Left forelimb (tissue), 1 donor: ENCODE measurements around the gene NPY2R.

ENCODE experiments used
- DNase-seq: peaks from one replicate; pipeline ENCODE4 v3.0.0-alpha.2; 2018; ENCODE audit warnings: low spot score

Gene NPY2R, protein sequence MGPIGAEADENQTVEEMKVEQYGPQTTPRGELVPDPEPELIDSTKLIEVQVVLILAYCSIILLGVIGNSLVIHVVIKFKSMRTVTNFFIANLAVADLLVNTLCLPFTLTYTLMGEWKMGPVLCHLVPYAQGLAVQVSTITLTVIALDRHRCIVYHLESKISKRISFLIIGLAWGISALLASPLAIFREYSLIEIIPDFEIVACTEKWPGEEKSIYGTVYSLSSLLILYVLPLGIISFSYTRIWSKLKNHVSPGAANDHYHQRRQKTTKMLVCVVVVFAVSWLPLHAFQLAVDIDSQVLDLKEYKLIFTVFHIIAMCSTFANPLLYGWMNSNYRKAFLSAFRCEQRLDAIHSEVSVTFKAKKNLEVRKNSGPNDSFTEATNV

GRCh38 chr4:155208258-155209054 lies at the start of gene NPY2R:
NPY2R (plus strand) TSS chr4:155208636; CDS start chr4:155213940, 5,304 bp downstream.
- no peak for DNase-seq

DNA sequence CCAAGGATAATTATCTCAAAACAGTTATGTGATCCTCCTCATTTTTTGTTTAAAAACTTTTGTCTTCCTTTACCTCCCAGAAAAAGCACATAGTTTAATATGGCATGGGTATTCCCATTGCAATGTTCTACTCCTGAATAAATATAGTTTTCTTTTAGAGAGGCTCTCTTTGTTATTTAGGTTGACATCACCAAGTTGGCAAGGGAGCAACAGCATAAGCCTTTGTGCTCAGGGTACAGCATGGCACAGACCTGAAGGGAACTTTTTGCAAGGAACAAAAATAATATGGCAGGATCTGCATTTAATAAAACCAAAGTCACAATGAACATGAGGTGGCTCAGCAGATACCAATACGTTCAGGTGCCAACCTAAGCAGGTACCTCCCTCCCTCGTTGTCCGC lies 47.1 kb upstream of the NPY2R start:
- no peak for DNase-seq

GRCh38 chr4:155164718-155165117 lies 43.7 kb upstream of the NPY2R start:
- no peak for DNase-seq

- DNase-seq: no peak
These were observed 37.9 kb upstream of the NPY2R start for GRCh38 chr4:155170569-155170968.

- no peak for DNase-seq
These were observed 35.1 kb upstream of the NPY2R start for GRCh38 chr4:155173371-155173770.

- no peak for DNase-seq
These were observed 33.8 kb upstream of the NPY2R start for GRCh38 chr4:155174668-155175067.

- DNase-seq: no peak
These were observed 29.2 kb upstream of the NPY2R start for GRCh38 chr4:155179216-155179615.

DNA sequence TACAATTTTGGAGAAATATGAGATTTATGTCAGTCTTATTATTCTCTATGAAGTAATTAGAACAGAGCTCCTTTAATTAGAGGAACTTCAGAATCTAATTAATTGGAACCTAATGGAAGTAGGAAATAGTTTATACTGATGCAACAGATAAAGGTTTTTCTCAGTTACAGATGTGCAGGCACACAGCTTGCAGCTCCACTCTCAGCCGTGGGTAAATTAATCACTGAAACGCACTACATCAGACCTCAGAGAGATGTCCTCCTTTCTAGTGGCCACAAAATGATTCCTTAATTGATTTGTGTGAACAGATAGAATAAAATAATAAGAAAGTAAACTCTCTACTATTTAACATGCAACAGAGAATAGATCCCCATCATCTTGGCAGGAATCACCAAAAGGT lies 21.5 kb upstream of the NPY2R start:
- no peak for DNase-seq

DNA sequence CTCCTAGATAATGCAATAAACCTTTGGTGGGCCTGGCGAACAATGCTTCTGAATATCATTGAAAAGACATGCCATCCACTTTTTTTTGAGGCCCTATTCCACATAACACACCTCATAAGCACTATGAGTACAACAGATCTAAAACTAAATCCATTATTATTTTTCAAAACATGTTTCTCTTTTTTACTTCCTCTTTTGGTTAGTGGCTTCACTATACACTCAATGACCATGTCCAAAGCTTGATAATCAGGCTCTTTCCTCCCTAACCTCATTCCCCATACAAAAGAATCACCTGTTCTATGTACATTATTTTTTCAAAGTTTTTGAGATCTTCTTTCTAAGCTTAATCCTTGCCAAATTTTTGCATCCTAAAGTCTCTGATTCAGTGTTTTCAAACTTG lies 20.4 kb upstream of the NPY2R start:
- no peak for DNase-seq

DNA sequence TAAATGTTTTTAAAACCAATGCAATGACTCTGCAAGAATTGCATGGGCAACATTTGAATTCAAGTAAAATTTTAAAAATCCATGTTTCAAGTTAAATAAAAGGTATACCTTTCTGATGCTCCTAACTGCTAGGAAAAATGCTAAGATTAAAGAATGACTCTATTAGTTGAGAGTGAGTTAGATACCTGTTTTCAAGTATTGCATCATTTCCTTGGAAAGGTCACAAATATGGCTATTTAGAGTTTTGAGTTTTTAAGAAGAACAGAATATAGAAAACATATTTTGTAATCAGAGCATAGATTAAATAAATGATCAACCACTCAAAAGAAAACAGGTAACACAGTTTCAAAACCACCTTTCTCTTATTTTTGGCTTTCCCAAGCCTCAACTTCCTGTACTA lies 18.3 kb upstream of the NPY2R start:
- no peak for DNase-seq

GRCh38 chr4:155197757-155198156 lies 10.7 kb upstream of the NPY2R start:
- no peak for DNase-seq

DNA sequence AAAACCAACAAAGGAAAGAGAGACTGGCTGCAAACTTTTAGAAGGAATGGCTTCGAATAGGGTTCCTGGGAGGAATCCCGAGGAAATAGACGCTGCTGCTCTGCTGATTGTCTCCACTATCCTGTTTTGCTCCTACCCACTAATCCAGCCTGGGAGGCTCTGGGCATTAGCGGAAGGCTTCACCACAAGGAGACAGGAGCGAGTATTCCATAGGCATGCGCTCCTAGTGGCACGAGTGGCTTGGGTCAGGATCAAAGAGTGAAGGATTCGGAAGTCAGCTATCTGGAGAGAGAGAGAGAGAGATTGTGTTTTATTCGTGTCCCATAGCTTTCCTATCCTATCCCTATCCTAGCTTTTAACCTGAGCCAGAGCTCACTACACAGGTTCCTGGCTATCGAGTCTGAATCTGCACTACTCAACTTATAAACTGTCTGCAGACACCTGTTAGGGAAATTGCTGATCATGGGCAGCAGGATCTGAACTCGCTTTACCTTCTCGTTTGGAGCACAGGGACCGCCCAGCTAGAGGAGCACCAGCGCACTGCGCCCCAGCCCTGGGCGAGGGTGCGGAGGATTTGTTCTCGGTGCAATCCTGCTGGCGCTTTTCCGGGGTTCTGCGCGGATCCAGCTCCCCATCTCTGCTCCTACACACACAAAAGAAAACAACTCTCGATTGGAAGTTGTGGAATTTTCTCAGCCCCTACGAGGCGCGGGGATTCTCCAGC lies 740 bp upstream of the NPY2R start:
- DNase-seq: no peak

DNA sequence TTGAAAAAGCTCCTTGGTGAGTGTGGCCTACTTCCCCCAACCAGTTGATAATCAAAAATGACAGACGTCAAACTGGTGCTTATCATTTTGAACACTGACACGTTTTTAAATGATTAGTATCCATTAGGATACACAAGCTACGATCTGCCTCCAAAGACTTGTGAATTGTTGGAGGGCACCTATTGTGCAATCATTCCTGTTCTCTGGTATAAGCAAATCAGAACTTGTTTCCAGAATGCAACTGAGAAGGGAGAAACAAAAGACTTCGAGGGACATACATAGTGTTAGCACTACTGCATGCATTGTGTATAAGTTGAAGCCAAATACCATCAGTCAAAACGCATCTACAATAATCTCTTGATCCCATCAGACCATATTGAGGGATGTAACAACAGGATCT lies 11.6 kb downstream of the NPY2R start:
- DNase-seq: no peak

- no peak for DNase-seq
These were observed 18.7 kb downstream of the NPY2R start for GRCh38 chr4:155227131-155227530.

DNA sequence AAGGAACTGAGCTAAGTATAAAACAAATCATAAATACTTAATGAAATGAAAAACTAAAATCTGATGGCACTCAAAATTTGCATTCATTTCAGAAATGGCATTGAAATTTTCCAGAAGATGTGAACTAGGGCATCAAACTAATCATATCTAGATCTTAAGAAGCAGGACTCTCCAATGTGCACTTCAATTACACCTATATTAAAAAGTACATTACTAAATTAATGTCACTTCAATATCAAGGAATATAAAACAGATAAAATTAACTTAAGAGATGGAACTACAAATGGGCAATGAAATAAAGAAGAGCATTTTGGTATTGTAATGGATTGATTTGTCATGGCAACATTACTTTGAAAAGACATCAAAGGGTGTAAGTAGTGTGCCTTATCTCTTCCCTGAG lies 20.3 kb downstream of the NPY2R start:
- no peak for DNase-seq

DNA sequence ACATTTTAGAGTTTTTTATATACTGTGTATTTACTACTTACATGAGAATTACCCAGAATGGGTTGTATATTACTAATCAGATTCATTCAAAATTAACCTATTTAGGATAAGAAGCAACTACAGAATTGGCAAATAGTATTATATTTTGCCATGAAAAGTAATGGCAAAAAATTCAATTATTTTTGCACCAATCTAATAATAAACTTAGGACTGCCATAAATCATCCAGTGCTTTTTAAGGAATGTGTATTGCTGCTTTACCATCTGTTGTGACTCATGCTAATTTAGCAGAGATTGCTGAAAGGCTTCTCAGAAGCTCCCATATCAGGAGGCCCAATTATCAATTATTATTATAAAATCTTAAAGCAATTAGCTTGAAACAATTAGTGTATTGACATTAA lies 24.0 kb downstream of the NPY2R start:
- no peak for DNase-seq

GRCh38 chr4:155234206-155234605 lies 25.8 kb downstream of the NPY2R start:
- DNase-seq: no peak

DNA sequence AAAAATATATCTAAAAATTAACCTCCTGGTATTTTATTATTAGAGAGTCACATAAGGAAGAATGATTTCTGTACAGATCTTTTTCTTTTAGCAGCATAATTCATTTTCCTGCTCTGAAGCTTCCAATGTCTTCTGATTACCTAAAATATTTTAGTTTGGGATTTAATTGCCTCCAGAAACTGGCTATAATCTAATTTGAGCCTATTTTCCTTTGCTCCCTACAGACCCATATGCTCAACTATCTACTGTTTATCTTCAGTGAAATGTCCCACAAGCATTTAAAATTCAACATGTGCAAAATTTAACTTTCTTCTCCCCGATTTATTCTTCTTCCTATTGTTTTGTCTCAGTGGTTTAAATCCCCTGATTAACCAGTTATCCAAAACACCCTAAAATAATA lies 29.1 kb downstream of the NPY2R start:
- DNase-seq: no peak

GRCh38 chr4:155241225-155241624 lies 32.8 kb downstream of the NPY2R start:
- no peak for DNase-seq

- no peak for DNase-seq
These were observed 33.2 kb downstream of the NPY2R start for GRCh38 chr4:155241664-155242063.

DNA sequence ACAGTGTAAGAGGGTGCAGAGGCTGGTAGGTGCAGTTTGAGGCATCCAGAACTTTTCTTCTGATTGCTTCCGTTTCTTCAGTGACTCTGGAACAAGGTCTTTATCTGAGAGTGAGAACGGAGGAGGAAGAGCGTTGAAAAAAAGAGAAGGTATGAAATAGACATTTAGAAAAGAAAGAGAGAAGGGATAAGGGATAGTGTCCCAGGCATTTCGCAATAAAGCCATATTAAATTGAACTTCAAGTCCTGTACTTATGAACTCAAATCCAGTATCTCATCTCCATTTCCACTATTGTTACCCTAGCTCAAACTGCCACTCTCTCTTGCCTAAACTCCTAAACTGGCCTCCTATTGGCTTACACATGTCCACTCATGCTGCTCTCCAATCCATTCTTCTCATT lies 36.7 kb downstream of the NPY2R start:
- DNase-seq: no peak

DNA sequence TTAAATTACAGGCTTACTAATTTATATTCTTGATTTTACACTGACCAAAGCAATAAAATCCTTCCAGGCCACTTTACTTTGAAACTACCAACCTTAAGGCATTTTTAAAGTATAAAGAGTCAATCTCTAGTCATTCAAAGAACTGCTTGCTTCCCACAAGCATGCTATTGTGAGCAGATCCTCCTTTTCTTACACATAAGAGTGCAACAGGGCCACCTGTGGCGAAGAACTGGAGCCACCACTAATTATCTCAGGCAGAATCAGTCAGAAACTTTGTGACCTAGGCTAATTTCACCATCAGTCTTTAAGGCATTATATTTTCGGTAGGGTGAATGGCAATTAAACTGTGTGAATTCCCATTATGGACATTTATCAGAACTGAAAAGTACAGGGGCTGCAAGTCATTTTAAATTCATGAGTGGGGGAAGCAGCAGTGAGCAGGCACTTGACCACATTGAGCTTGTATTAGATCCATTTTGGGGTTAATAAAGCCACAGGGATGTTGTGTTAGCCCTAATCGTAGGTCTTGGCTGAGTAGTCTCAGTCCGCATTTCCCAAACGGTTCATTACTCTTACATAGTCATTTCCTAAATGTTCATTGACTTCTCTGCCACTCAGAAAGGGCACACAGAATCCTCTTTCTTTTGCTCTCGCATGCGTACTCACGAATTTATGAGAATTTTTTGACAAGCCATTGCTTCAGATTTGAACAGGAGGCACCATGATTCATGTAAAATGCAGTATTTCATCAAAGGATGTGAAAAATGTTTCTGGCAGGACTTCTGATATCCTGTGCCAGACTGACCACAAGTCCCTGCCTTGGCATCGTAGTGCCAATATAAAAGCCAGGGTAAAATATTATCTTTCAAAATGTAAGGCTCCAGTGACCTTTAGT lies 39.8 kb downstream of the NPY2R start:
- DNase-seq: no peak
